ENCODE measurements around the gene PIP5KL1. TPM values are rescaled to one million over a fixed set of nuclear protein-coding genes. Genes with fewer than 3 reads are reported as not detected.

PIP5KL1 gene
- total RNA-seq, 1 donor from 2014 or later: 0.85 TPM

GRCh38 chr9:127935765-127936221, 5.2 kb upstream of the PIP5KL1 start:
- peak overlapping the region; percentile 78 for H3K4me3 ChIP-seq
- H3K9me3 ChIP-seq (replicated peaks): no peaks in the 10 kb centered on the region
- no peak overlapping the region for H3K27ac ChIP-seq (replicated peaks)
- peaks cover 13% of the 10 kb centered on the region for H3K36me3 ChIP-seq
- no peaks in the 10 kb centered on the region for H3K27me3 ChIP-seq (ENCODE audit: low read depth)
- H3K4me1 ChIP-seq: peaks cover 41% of the 10 kb centered on the region
- DNase-seq: no peak
- intact Hi-C loops (cut with micrococcal nuclease): no loop called here
- TF ChIP-seq CTCF (IDR thresholded peaks at IDR 0.05; ENCODE audit: borderline replicate concordance): no peak

- Histone ChIP-seq H3K27ac (replicated peaks) (no peak overlapping the region), H3K4me3 (no peak overlapping the region), H3K36me3 (peaks cover 13% of the 10 kb centered on the region), H3K9me3 (replicated peaks) (no peaks in the 10 kb centered on the region), H3K27me3 (ENCODE audit: low read depth) (no peaks in the 10 kb centered on the region), H3K4me1 (peaks cover 49% of the 10 kb centered on the region)
- TF ChIP-seq CTCF (IDR thresholded peaks at IDR 0.05; ENCODE audit: borderline replicate concordance): no peak
- no peak for DNase-seq
- intact Hi-C loops (cut with micrococcal nuclease): no loop called here
Measured at GRCh38 chr9:127934986-127935385, 4.4 kb upstream of the PIP5KL1 start.

- no peak for TF ChIP-seq CTCF (IDR thresholded peaks at IDR 0.05; ENCODE audit: borderline replicate concordance)
- H3K4me1 ChIP-seq: peaks cover 49% of the 10 kb centered on the region
- peaks cover 6% of the 10 kb centered on the region for H3K27me3 ChIP-seq (ENCODE audit: low read depth)
- no peak for DNase-seq
- intact Hi-C loops (cut with micrococcal nuclease): no loop called here
- no peak overlapping the region for H3K27ac ChIP-seq (replicated peaks)
- no peak overlapping the region for H3K4me3 ChIP-seq
- no peaks in the 10 kb centered on the region for H3K9me3 ChIP-seq (replicated peaks)
- peaks cover 13% of the 10 kb centered on the region for H3K36me3 ChIP-seq
Measured at GRCh38 chr9:127934248-127934647, 3.7 kb upstream of the PIP5KL1 start.

- peaks cover 36% of the 10 kb centered on the region for H3K27me3 ChIP-seq (ENCODE audit: low read depth)
- H3K27ac ChIP-seq (replicated peaks): no peak overlapping the region
- peak overlapping the region; percentile 69 for H3K4me3 ChIP-seq
- H3K4me1 ChIP-seq: peaks cover 46% of the 10 kb centered on the region
- H3K9me3 ChIP-seq (replicated peaks): no peaks in the 10 kb centered on the region
- DNase-seq: no peak
- intact Hi-C loops (cut with micrococcal nuclease): no loop called here
- H3K36me3 ChIP-seq: peaks cover 12% of the 10 kb centered on the region
- TF ChIP-seq CTCF (IDR thresholded peaks at IDR 0.05; ENCODE audit: borderline replicate concordance): no peak
Measured at GRCh38 chr9:127931092-127931881, 710 bp upstream of the PIP5KL1 start.

- Histone ChIP-seq H3K9me3 (replicated peaks) (no peaks in the 10 kb centered on the region), H3K4me3 (no peak overlapping the region), H3K27ac (replicated peaks) (no peak overlapping the region), H3K36me3 (peaks cover under 1% of the 10 kb centered on the region), H3K27me3 (ENCODE audit: low read depth) (peaks cover 53% of the 10 kb centered on the region), H3K4me1 (peaks cover 37% of the 10 kb centered on the region)
- no peak for DNase-seq
- intact Hi-C loops (cut with micrococcal nuclease): loop anchor here (10.0 kb wide), 2 partner anchors 345 to 425 kb away; no protein-coding TSS in a partner anchor
- TF ChIP-seq CTCF (IDR thresholded peaks at IDR 0.05; ENCODE audit: borderline replicate concordance): no peak
Measured at GRCh38 chr9:127929625-127929979, 975 bp downstream of the PIP5KL1 start.
